ENCODE results near the gene TMEM178B.

DNA sequence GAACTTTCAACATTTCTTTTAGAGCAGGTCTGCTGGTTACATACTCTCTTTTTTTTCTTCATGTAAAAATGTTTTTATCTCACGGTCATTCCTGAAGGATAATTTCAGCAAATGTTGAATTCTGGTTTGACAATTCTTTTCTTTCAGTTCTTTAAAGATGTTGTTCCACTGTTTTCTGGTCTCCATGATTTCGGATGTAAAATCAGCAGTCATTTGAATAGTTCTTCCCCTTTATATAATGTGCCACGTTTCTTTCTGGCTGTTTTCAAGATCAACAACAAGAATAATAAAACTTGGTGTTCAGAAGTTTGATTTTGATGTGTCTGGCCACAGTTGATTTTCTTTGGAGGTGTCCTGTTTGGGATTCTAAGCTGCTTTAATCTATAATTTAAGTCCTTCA is 45.1 kb upstream of the TMEM178B start:
- TF ChIP-seq, protein P1, sequence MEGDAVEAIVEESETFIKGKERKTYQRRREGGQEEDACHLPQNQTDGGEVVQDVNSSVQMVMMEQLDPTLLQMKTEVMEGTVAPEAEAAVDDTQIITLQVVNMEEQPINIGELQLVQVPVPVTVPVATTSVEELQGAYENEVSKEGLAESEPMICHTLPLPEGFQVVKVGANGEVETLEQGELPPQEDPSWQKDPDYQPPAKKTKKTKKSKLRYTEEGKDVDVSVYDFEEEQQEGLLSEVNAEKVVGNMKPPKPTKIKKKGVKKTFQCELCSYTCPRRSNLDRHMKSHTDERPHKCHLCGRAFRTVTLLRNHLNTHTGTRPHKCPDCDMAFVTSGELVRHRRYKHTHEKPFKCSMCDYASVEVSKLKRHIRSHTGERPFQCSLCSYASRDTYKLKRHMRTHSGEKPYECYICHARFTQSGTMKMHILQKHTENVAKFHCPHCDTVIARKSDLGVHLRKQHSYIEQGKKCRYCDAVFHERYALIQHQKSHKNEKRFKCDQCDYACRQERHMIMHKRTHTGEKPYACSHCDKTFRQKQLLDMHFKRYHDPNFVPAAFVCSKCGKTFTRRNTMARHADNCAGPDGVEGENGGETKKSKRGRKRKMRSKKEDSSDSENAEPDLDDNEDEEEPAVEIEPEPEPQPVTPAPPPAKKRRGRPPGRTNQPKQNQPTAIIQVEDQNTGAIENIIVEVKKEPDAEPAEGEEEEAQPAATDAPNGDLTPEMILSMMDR (IDR thresholded peaks at IDR 0.05; ENCODE audit: low read depth, low read length, poor library complexity, severe bottlenecking), result no peak
- no peak for TF ChIP-seq EZH2phosphoT487 (IDR thresholded peaks at IDR 0.05; ENCODE audit: borderline replicate concordance, low read length)

Data from DOHH2 (cell line).